ENCODE measurements around the gene U2AF2.

The U2AF2 gene

DNA sequence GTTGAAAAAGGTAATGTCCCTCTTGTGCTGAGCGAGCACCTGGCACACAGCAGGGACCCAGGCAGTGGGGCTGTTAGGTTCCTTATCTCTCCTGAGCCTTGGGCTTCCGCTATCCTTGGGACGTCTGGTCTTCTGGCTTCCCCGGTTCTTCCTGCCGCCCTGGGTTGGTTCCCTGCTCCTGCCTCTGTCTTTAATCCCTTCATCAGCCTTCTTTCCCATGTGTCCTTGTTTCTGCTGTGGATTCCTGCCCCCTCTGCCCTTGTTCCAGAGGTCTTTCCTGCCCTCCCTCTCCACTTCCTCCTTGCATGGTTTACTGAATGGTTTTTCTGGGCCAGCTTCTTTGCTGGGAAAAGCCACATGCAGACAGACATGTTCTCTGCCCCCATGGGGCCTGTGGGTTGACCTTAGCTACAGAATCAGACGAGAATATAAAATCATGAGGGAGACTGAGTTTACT lies 22.8 kb downstream of the U2AF2 start:
- no peak for DNase-seq

- DNase-seq = no peak
Observed at GRCh38 chr19:55678121-55678671, 23.4 kb downstream of the U2AF2 start.

DNA sequence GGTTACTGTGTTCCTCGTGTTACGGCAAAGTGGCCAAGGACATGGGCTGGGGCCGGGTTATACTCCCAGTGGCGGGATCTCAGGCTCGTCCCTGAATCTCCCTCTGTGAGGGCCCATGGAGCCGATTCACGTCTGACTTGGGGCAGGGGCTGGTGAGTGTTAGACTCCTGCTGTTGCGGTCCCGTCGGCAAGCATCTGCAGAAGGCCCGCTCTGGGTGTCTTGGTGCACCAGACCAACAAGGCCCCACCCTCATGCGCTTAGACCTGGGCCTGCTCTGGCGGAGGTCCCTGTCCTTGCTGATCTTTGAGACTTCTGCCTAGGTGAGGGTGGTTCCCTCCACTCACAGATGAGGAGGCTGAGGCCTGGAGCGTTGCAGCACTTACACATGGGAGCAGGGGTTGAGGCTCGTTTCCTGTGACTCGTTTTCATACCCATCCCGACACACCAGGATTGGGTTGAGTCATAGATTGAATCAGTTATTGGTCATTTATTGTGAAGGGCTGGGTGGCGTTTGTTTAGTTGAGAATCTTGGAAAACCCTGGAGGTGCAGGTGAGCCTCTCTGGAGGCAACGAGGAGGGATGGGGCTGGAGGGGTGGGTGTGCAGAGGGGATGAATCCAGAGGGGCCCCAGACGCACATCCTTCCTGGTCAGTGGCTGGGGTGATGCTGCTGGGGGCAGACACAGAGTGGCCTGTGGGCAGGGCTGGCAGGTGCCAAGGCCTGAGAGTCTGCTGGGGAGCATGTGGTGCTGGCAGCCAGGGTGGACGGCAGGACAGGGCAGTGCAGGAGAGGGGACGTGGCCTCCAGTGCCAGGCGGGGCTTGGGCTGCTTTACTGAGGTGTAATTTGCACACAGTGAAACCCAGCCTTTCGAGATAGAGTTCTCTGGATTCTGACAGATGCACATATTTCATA lies 24.8 kb downstream of the U2AF2 start:
- DNase-seq = no peak

- DNase-seq = no peak
Observed at GRCh38 chr19:55680339-55681130, 25.7 kb downstream of the U2AF2 start.

DNA sequence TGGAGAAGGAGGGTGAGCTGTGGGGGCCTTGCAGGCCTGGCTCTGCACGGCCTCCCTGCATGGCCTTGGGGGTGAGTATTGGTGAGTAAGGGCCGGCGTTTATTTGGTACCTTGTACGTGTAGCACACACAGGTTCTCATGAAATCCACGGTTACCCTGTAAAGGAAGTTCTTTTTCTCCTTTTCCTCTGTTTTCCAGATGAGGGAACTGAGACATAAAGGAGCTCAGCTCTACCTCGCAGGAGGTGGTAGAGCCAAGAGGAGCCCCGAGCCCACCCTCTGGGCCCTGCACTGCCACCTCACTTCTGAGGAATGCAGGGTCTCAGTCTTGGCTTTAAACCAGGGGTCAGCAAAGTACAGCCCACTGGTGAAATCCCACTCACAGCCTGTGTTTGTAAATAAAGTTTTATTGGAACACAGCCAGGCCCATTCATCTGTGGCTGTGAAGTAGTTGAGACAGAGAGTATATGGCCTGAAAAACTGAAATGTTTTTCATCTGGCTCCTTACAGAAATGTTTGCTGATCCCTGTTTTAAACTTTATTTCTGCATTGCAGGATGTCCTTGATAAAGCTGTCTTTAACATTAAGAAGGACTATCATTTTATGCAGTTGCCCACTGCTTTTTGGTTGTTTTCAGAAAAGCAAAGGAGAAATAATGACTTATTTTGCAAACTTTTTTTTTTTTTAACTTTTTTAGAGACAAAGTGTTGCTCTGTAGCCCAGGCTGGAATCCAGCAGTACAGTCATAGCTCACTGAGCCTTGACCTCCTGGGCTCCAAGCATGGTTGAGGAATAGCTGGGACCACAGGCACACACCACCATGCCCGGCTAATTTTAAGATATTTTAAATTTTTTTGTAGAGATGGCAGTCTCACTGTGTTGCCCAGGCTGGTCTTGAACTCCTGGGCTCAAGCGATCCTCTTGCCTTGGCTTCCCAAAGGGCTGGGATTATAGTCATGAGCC lies 26.6 kb downstream of the U2AF2 start:
- no peak for DNase-seq

GRCh38 chr19:55683449-55684261 lies 28.8 kb downstream of the U2AF2 start:
- DNase-seq = no peak

GRCh38 chr19:55684946-55685681 lies 30.3 kb downstream of the U2AF2 start:
- no peak for DNase-seq

DNA sequence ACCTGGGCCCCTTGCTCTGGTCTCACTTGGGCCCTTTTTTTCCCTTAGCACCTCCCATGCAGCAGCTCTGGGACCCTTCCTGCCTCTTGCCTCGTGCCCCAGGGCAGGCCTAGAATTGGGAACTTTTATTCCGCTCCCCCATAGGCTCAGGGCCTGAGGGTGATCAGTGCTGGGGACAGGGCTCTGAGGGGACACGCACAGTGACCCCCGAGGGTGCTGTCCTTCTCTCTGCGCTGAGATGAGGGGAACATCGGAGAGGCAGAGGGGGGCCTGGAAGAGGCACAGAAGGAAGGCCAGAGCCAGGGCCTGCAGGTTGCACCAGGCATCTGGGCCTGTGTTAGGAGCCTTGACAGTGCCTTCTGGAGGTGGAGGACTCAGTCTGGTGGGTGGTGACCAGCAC lies 30.9 kb downstream of the U2AF2 start:
- DNase-seq = no peak

DNA sequence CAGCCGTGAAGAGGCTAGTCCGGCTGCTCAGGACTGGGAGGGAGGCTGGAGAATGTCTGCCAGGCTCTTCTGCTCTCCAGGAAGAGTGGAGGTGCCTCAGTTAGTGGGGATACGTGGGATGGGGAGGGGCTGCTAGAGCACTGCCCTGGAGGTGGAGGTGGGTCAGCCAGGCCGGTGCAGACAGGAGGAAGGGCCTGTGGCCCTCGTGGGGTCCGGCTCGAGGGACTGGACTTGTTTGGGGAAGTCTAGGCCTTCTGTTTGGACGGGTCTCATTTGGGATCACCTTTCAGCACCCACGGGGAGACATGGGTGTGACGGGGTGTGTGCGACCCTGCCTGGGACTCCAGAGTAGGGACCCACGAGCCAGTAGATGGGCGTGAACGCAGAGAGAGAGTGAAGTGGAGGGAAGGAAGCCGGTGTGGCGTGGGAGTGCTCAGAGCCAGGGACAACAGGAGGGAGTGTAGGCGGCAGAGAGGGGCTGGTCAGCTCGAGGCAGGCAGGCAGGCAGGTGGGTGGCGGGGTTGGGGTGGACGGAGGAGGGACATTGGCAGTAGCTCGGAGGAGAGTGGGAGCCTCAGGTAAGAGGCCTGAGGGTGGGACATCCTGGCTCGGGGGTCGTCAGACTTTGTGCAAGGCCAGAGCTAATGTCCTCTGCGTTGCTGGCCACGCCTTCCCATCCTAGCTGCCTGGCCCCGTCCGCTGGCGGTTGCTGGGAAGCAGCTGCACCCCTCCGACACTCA lies 31.6 kb downstream of the U2AF2 start:
- no peak for DNase-seq

DNA sequence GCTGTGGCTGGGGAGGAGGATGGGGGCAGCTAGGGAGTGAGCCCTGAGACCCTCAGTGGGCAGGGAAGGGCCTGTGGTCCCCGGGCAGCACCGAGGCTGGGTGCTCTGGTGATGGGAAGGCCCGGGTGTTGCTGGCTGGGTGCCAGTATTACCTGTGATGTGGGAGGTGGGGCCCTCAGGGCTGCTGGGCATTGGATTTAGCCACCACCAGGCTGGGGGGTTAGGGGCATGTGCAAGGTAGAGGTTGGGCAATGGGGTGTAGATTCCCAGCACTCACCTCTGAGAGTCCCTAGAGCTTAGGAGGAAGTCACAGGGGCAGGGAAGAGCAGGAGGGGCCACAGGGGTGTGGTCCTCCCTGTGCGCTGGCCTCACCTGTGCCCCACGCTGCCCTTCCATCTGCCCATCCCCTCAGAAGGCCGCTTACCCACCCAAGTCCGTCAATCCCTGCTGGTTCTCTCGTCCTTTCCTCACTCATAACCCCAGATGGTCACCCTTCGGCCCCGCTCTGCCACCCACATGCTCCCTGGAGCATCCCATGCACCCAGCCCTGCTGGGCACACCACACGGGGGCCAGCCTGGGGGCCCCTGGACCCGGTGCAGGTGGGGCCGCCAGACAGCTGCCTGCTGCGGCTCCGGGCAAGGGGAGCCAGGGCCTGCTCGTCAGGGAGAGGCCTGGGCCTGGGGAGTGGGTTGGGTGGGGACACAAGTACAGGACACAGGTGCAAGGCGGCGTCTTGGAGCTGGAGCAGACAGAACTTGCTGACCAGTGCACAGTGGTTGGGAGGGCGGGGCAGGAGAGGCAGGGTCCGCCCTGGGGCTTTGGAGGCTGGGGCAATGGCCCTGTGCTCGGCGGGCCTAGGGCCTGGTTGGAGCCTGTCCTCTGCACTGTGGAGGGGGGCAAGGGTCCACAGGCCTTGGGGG lies 32.7 kb downstream of the U2AF2 start:
- no peak for DNase-seq

DNA sequence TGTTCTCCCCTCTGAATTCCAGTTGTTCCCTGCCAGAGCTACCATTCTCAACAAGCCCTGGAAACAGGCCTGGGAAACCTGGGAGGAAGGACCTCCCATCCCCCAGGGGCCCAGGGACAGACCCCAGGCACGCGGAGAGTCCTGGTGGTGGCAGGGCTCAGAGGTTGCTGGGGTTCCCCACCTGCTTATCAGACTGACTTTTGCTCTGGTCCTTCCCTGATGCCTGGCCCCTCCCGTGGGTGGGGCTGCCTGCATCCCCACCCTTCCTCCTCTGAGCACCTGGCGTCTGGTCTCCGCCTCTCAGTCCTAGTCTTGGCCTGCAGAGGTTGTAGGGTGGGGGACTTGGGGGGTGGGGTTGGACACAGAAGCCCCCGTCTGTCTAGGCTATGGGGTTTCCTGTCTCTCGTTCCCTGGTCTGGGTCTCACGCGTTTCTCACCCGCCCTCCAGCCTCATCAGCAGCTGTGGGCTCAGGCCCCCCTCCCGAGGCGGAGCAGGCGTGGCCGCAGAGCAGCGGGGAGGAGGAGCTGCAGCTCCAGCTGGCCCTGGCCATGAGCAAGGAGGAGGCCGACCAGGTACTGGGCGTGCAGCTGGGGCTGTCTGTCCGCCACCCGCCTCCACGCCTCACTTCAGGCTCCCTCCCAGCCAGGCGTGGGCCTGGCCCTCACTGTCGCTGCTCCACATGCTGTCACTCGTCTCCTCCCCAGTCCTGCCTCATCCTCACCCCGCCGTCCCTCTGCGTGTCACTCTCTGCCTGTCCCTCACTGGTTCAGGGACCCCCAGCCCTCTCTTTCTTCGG lies 33.8 kb downstream of the U2AF2 start:
- no peak for DNase-seq

DNA sequence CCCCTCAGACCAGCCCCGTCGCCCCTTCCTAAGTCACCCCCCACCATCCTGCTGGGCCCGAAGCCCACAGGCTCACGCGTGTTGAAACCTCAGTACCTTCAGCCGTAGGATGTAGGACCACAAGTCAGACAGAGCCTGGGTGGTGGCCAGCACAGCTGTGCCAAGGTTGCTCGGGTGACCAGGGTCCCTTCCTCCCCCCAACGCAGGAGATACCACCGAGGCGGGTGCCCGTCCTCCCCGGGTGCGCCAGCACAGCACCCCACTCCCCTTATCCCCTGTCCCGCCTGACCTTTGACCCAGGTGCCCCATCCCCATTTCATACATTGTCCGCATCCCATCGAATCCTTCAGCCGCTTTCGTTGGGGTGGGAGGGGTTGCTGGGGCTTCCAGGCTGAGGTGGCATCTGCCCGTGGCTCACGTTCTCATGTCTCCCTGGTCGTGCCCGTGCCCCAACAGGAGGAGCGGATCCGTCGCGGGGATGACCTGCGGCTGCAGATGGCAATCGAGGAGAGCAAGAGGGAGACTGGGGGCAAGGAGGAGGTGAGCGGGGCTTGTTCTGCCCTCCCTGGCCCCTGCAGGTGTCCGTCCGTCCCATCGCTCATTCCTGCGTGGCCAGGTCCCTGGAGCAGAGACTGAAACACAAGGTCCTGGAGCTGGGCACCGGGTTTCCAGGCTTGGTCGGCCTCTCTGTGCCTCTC lies 34.7 kb downstream of the U2AF2 start:
- DNase-seq = no peak

DNA sequence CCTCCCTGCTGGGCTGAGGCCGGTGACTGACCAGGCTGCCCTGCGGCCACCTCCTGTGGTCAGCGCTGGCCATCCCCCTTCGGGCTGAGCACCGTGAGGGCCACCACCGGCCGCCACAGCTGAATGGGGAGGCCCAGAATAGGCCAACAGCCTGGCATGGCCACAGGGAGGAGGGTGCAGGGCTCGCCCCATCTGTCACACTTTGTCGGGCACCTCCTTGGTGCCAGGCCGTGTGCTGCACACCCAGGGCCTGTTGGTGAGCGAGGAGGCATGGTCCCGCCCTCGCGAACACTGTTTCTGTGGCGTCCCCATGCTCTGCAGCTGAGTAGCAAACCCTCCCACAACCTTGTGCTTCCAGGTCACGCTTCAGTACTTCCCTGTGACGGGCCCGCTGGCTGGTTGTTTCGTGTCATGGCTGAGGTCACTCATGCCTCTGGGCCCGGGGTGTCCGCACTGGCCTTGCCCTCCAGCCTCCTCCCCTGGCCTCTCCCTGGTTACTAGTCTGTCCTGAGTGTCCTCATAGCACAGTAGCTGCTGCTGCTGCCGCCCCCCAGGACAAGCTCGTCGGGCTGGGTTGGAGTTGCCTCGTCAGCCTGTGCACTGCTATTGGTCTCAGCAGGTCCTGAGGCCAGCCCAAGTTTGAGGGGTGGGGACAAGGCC lies 35.4 kb downstream of the U2AF2 start:
- no peak for DNase-seq

DNA sequence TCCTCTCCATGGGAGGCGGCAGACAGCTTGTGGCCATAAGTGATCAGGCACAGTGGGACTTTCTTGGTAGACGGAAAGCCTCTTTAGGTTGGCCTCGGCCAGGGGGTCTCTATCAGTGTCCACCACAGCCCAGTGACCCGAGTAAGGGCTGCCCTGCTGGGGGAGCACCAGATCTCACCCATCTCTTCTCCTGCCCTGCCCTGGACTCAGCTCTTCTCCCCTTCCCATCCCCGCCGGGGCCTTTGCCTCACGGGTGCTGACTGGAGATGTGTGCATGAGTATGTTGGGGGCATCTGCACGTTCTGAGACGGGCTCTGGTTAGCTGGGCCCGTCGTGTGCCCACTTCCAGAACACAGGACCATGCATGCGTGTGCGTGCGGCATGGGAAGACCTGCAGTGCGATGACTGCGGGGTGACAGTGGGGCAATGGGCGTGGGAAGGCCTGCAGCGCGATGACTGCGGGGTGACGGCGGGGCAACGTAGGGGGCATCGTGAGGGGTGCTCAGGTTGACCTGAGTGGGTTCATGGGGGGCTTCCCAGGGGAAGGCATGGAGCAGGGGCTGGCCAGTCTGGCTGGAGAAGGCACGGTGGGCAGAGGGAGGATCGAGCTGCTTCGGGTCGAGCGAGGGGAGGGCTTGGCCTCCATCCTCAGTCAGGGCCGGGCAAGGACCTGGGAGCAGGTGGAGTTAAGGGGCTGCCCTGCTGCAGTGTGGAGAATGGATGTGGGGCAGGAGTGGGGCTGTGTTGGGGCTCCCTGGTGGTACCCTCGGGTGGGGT lies 36.1 kb downstream of the U2AF2 start:
- DNase-seq = no peak

GRCh38 chr19:55691561-55692481 lies 37.0 kb downstream of the U2AF2 start:
- DNase-seq = no peak
